DND-41 (cell line): ENCODE results near the gene PLEKHH1.
"Not testable (repeated sequence)": the region's sequence is repeated elsewhere in the genome, so short reads cannot be mapped to it uniquely, and the experiment has no call there.

Experiments used
- ATAC-seq: fragments of 200-7000 bp; cut with Tn5 transposase; 3 replicates; pipeline ENCODE4 v1.9.1; 2021; ENCODE audit warnings: low read depth; ENCODE audit not compliant: insufficient read depth
- DNase-seq: peaks from one replicate; pipeline ENCODE4 v3.0.0-alpha.2; 2020
- H2AFZ ChIP-seq: 2 replicates; pipeline ENCODE4 v1.6.0; 2012; ENCODE audit warnings: low read depth, low read length
- H3K27ac ChIP-seq: 2 replicates; pipeline ENCODE4 v1.5.1; 2012; ENCODE audit warnings: low read length, inconsistent platforms
- H3K27me3 ChIP-seq: fragments of 200-600 bp; sonication (generic); 2 replicates; pipeline ENCODE4 v1.6.0; 2012; ENCODE audit warnings: low read length, mild to moderate bottlenecking, inconsistent platforms; ENCODE audit not compliant: insufficient read depth, poor library complexity
- H3K36me3 ChIP-seq: 2 replicates; pipeline ENCODE4 v1.5.1; 2012; ENCODE audit warnings: low read length, inconsistent platforms; ENCODE audit not compliant: insufficient read depth
- H3K4me1 ChIP-seq: 2 replicates; pipeline ENCODE4 v1.5.1; 2012; ENCODE audit warnings: mild to moderate bottlenecking, low read length; ENCODE audit not compliant: insufficient read depth
- H3K4me2 ChIP-seq: 2 replicates; pipeline ENCODE4 v1.6.0; 2012; ENCODE audit warnings: mild to moderate bottlenecking, moderate library complexity, low read length, inconsistent platforms; ENCODE audit not compliant: insufficient read depth
- H3K4me3 ChIP-seq, 2 experiments: fragments of 200-600 bp in 1 of 2; shearing (Covaris generic) in 1 of 2; 2 replicates each; pipeline ENCODE4 v1.5.1; 2012 to 2016; ENCODE audit warnings: inconsistent platforms in 2 of 2, low read length in 2 of 2, mild to moderate bottlenecking in 2 of 2, low read depth in 1 of 2, moderate library complexity in 1 of 2
- H3K79me2 ChIP-seq: 2 replicates; pipeline ENCODE4 v1.6.0; 2012; ENCODE audit warnings: low read length, inconsistent platforms; ENCODE audit not compliant: insufficient read depth
- H3K9ac ChIP-seq: 2 replicates; pipeline ENCODE4 v1.6.0; 2012; ENCODE audit warnings: low read depth, mild to moderate bottlenecking, inconsistent platforms, low read length, moderate library complexity
- H3K9me3 ChIP-seq: 2 replicates; pipeline ENCODE4 v1.5.1; 2012; ENCODE audit warnings: low read length, moderate library complexity, mild to moderate bottlenecking, inconsistent platforms; ENCODE audit not compliant: insufficient read depth, severe bottlenecking
- H4K20me1 ChIP-seq: 2 replicates; pipeline ENCODE4 v1.6.0; 2012; ENCODE audit warnings: low read length; ENCODE audit not compliant: insufficient read depth
- EZH2 ChIP-seq: IDR thresholded peaks from 3 replicates; pipeline ENCODE4 v1.6.1; 2012; ENCODE audit warnings: borderline replicate concordance, low read depth, mild to moderate bottlenecking, moderate library complexity, low read length, inconsistent platforms; ENCODE audit not compliant: severe bottlenecking
- TF ChIP-seq, protein P1 (sequence below): IDR thresholded peaks from 2 replicates; pipeline ENCODE4 v1.5.1; 2012; ENCODE audit warnings: borderline replicate concordance, low read length, moderate library complexity, mild to moderate bottlenecking; ENCODE audit not compliant: poor library complexity, severe bottlenecking; ENCODE audit errors: extremely low read depth

Gene PLEKHH1

DNA sequence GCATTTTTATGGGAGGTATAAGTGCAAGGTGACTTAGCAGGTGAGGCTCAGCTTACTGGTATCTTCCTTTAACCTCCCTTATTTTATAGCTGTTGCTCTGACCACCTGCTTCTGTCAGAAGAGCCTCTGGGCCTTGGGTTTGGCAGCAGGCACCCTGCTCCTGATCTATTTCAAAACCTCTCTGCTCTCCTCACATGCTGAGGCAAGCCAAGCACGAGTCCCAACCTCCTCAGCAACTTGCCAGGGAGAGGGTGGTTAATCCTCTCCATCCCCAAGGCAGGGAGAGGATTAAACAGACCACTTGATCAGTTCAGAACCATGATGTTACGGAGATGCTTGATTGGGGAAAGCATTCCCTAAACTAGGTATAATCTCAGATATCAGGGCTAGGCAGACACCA is 5.4 kb downstream of the PLEKHH1 start:
- Histone ChIP-seq H3K4me2 (no peak overlapping the region), H3K4me1 (peaks cover 3% of the 10 kb centered on the region), H3K4me3 (no peak overlapping the region), H2AFZ (no peak overlapping the region), H3K36me3 (no peaks in the 10 kb centered on the region), H4K20me1 (no peaks in the 10 kb centered on the region), H3K27ac (no peak overlapping the region), H3K79me2 (no peaks in the 10 kb centered on the region), H3K9ac (no peak overlapping the region), H3K9me3 (no peaks in the 10 kb centered on the region), H3K27me3 (peaks cover 41% of the 10 kb centered on the region)
- DNase-seq: no peak
- no peak for ATAC-seq
- TF ChIP-seq, protein P1, sequence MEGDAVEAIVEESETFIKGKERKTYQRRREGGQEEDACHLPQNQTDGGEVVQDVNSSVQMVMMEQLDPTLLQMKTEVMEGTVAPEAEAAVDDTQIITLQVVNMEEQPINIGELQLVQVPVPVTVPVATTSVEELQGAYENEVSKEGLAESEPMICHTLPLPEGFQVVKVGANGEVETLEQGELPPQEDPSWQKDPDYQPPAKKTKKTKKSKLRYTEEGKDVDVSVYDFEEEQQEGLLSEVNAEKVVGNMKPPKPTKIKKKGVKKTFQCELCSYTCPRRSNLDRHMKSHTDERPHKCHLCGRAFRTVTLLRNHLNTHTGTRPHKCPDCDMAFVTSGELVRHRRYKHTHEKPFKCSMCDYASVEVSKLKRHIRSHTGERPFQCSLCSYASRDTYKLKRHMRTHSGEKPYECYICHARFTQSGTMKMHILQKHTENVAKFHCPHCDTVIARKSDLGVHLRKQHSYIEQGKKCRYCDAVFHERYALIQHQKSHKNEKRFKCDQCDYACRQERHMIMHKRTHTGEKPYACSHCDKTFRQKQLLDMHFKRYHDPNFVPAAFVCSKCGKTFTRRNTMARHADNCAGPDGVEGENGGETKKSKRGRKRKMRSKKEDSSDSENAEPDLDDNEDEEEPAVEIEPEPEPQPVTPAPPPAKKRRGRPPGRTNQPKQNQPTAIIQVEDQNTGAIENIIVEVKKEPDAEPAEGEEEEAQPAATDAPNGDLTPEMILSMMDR: no peak
- no peak for TF ChIP-seq EZH2

DNA sequence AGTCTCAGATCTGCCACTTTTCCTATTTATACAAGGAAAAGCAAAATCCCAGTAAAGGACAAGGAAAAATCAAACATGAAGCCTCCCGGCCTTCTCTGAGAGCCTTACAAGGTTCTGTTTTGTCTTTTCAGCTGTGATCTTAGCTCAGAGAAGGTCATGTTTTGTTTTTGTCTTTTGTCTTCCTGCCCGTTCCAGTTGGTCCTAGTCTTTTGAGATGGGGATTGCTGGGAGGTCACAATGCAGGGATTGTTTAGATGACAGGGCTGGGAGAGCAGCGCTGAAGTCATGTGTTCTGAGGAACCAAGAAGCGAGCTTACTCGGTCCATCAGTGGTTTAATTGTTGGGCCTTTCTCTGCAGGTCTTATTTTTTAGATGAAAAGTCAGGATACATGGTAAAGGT is 6.0 kb downstream of the PLEKHH1 start:
- DNase-seq (no peak), ATAC-seq (no peak)
- no peaks in the 10 kb centered on the region for H4K20me1 ChIP-seq
- no peak overlapping the region for H3K27ac ChIP-seq
- no peak overlapping the region for H3K9ac ChIP-seq
- no peaks in the 10 kb centered on the region for H3K4me1 ChIP-seq
- no peaks in the 10 kb centered on the region for H3K9me3 ChIP-seq
- H3K27me3 ChIP-seq: peaks cover 35% of the 10 kb centered on the region
- no peaks in the 10 kb centered on the region for H3K79me2 ChIP-seq
- H3K4me3 ChIP-seq: no peak overlapping the region
- no peak overlapping the region for H2AFZ ChIP-seq
- TF ChIP-seq, protein P1: no peak
- no peak for TF ChIP-seq EZH2
- no peaks in the 10 kb centered on the region for H3K36me3 ChIP-seq
- H3K4me2 ChIP-seq: no peak overlapping the region

DNA sequence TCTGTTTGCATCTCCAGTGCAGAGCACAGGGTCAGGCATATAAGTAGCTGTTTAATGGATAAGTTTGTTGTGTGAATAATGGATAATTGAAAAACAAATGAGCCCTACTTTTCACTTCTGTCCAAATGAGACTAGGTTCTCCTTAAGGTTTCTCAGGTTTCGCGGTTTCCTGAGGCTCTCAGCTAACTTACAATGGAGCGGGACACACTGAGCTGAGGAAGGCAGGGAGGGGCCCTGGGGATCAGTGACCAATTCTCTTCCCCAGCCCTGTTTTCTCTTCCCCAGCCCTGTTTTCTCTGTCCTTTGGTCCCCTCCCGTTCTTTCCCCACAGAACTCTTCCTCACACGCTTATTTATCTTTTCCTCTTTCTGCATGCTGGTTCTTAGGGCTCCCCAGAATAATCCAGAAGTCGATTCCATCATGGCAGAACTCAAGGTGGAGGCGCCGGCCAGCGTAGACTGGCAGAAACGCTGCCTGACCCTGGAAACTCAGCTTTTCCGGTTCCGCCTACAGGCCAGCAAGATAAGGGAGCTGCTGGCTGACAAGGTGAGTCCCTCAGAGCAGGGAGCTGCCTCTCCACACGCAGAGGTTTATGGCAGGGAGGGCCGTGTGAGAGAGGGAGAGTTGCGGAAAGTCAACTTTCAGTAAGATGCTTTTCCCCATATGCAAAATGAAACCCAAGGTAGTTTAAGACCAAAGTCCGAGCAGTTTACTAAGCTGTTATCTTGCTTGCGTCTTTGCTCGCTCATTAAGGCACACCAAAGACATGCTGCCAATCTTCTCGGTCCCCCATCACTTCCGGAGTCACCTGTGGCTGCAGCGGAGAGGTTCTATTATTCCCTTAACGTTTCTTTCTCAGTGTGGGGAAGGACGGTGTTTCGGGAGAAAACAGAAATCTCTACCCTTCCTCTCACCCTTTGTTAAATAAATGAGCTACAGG is 8.6 kb downstream of the PLEKHH1 start:
- no peak overlapping the region for H3K9ac ChIP-seq
- no peak overlapping the region for H3K4me3 ChIP-seq
- H2AFZ ChIP-seq: no peak overlapping the region

DNA sequence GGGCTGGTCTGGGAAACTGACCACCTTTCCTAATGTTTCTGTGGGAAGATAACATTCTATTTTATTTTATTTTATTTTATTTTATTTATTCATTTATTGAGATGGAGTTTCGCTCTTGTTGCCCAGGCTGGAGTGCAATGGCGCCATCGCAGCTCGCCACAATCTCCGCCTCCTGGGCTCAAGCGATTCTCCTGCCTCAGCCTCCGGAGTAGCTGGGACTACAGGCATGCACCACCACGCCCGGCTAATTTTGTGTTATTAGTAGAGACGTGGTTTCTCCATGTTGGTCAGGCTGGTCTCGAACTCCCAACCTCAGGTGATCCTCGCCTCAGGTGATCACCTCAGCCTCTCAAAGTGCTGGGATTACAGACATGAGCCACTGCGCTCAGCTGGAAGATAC is 9.5 kb downstream of the PLEKHH1 start:
- not testable (repeated sequence) for DNase-seq, H3K9me3 ChIP-seq, H3K9ac ChIP-seq, H4K20me1 ChIP-seq, H3K4me2 ChIP-seq, H3K4me1 ChIP-seq, H2AFZ ChIP-seq, H3K79me2 ChIP-seq, H3K4me3 ChIP-seq, ATAC-seq, H3K27ac ChIP-seq, H3K36me3 ChIP-seq
- H3K27me3 ChIP-seq: peaks cover 36% of the 10 kb centered on the region

More for the DNA sequence above, 8.6 kb downstream of the PLEKHH1 start:
- Histone ChIP-seq H3K27ac (no peak overlapping the region), H3K9me3 (no peaks in the 10 kb centered on the region), H3K79me2 (no peaks in the 10 kb centered on the region), H3K4me1 (no peaks in the 10 kb centered on the region), H3K4me2 (no peak overlapping the region), H3K36me3 (no peaks in the 10 kb centered on the region), H3K27me3 (peaks cover 32% of the 10 kb centered on the region), H4K20me1 (no peaks in the 10 kb centered on the region)
- ATAC-seq (no peak), DNase-seq (no peak)
- TF ChIP-seq, protein P1: no peak
- no peak for TF ChIP-seq EZH2
